ENCODE data around the gene ZDHHC13. TPM values are rescaled to one million over a fixed set of nuclear protein-coding genes. Genes with fewer than 3 reads are reported as not detected.

Gene ZDHHC13
- total RNA-seq, 2 donors from 2014 or later, result 22.1 to 22.7 TPM

- ATAC-seq, result no peak
- DNase-seq (ENCODE audit: low spot score), result no peak
- H3K36me3 Mint-ChIP-seq, result peaks cover 40% of the 10 kb centered on the region
- peak overlapping the region in 1 of 2 donors; percentile 0 for H3K27ac Mint-ChIP-seq
- H3K27me3 Mint-ChIP-seq, result no peaks in the 10 kb centered on the region
- H3K4me3 Mint-ChIP-seq, result no peak overlapping the region
- no peaks in the 10 kb centered on the region for H3K9me3 Mint-ChIP-seq
- peaks cover 10% of the 10 kb centered on the region in 2 donors for H3K4me1 Mint-ChIP-seq (ENCODE audit: low read depth in 2 of 2)
Observed at GRCh38 chr11:19164230-19164855, 47.4 kb downstream of the ZDHHC13 start.

GRCh38 chr11:19164881-19165280 is 47.9 kb downstream of the ZDHHC13 start:
- DNase-seq (ENCODE audit: low spot score), result no peak
- peaks cover 10% of the 10 kb centered on the region in 2 donors for H3K4me1 Mint-ChIP-seq (ENCODE audit: low read depth in 2 of 2)
- H3K4me3 Mint-ChIP-seq, result no peak overlapping the region
- no peak overlapping the region for H3K27ac Mint-ChIP-seq
- no peaks in the 10 kb centered on the region for H3K27me3 Mint-ChIP-seq
- H3K9me3 Mint-ChIP-seq, result no peaks in the 10 kb centered on the region
- ATAC-seq, result no peak
- H3K36me3 Mint-ChIP-seq, result peaks cover 40% of the 10 kb centered on the region

- Mint-ChIP-seq H3K27ac (no peak overlapping the region), H3K4me1 (ENCODE audit: low read depth in 2 of 2) (peaks cover 3 to 5% of the 10 kb centered on the region in 2 donors), H3K36me3 (peaks cover 42% of the 10 kb centered on the region), H3K27me3 (no peaks in the 10 kb centered on the region), H3K4me3 (no peak overlapping the region), H3K9me3 (no peaks in the 10 kb centered on the region)
- no peak for DNase-seq (ENCODE audit: low spot score)
- ATAC-seq, result no peak
Observed at GRCh38 chr11:19168090-19168489, 51.1 kb downstream of the ZDHHC13 start.

DNA sequence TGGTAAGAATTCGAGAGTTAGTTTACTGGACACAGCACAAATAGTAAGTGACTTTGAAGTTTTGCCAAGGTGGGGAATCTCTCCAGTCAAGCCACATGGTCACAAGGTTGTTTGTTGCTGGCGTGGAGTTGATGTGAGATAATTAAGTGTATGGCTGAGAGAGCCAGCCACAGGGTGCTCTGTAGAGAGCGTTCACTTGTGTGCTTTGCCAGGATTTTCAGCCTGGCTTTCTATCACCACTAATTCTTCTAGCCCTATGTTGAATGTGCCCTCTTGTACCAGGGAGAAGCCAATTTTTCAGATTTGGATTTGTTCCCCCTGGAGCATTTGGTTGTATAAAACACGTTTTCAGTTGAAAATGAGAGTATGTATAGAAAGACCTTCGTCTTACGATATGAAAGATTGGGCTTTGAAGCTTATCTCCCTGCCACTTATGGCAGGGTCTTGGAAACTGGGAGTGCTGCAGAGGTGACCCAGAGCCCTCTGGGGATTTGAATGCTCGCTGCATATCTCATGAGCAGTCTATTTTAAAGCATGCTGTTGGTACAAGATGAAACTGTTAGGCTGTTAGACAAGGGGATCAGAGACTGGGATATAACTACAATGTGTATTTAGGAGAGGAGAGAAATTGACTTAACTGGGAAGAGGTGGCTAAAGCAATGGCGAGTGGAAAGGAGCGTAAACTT is 56.2 kb downstream of the ZDHHC13 start:
- H3K27ac Mint-ChIP-seq, result no peak overlapping the region
- peaks cover 31% of the 10 kb centered on the region for H3K36me3 Mint-ChIP-seq
- no peak for ATAC-seq

DNA sequence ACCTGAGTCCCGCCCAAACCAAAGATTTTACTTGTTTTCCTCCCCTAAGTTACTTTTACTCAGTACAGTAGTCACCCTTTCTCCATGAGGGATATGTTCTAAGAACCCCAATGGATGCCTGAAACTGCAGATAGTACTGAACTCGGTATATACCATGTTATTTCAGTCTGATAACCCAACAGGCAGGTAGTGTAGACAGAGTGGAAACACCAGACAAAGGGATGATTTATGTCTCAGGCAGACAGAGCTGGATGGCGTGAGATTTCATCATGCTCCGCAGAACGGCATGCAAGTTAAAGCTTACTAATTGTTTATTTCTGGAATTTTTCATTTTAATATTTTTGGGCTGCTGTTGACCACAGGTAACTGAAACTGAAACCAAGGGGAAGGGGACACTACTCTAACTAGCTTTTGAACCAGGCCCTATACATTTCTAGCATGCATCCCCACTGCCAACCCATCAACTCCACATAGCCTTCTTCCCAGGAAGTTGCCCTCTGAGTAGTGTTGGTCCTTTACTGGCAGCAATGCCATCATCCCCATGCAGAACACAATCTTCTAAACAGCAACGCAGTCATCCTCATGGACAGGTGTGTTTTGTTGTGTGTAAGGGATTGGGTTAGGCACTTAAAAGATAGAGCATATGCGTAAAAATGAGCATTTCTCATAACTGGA is 57.1 kb downstream of the ZDHHC13 start:
- Mint-ChIP-seq H3K4me1 (ENCODE audit: low read depth in 2 of 2) (no peaks in the 10 kb centered on the region), H3K4me3 (no peak overlapping the region), H3K9me3 (no peaks in the 10 kb centered on the region), H3K27me3 (no peaks in the 10 kb centered on the region), H3K27ac (no peak overlapping the region), H3K36me3 (peaks cover 21% of the 10 kb centered on the region)
- no peak for ATAC-seq
- no peak for DNase-seq (ENCODE audit: low spot score)

More for the DNA sequence above, 56.2 kb downstream of the ZDHHC13 start:
- Mint-ChIP-seq H3K9me3 (no peaks in the 10 kb centered on the region), H3K4me1 (ENCODE audit: low read depth in 2 of 2) (no peaks in the 10 kb centered on the region), H3K27me3 (no peaks in the 10 kb centered on the region), H3K4me3 (no peak overlapping the region)
- no peak for DNase-seq (ENCODE audit: low spot score)

GRCh38 chr11:19176629-19177186 is 59.7 kb downstream of the ZDHHC13 start:
- H3K9me3 Mint-ChIP-seq, result no peaks in the 10 kb centered on the region
- H3K27me3 Mint-ChIP-seq, result no peaks in the 10 kb centered on the region
- no peak overlapping the region for H3K27ac Mint-ChIP-seq
- no peak for DNase-seq (ENCODE audit: low spot score)
- H3K4me3 Mint-ChIP-seq, result no peak overlapping the region
- peaks cover 20% of the 10 kb centered on the region for H3K36me3 Mint-ChIP-seq
- no peak for ATAC-seq
- no peaks in the 10 kb centered on the region for H3K4me1 Mint-ChIP-seq (ENCODE audit: low read depth in 2 of 2)

GRCh38 chr11:19181531-19182261 is 64.7 kb downstream of the ZDHHC13 start:
- H3K4me1 Mint-ChIP-seq (ENCODE audit: low read depth in 2 of 2), result no peaks in the 10 kb centered on the region
- H3K27ac Mint-ChIP-seq, result no peak overlapping the region
- ATAC-seq (no peak), DNase-seq (ENCODE audit: low spot score) (no peak)
- no peaks in the 10 kb centered on the region for H3K9me3 Mint-ChIP-seq
- H3K4me3 Mint-ChIP-seq, result no peak overlapping the region
- H3K27me3 Mint-ChIP-seq, result no peaks in the 10 kb centered on the region
- no peaks in the 10 kb centered on the region for H3K36me3 Mint-ChIP-seq

DNA sequence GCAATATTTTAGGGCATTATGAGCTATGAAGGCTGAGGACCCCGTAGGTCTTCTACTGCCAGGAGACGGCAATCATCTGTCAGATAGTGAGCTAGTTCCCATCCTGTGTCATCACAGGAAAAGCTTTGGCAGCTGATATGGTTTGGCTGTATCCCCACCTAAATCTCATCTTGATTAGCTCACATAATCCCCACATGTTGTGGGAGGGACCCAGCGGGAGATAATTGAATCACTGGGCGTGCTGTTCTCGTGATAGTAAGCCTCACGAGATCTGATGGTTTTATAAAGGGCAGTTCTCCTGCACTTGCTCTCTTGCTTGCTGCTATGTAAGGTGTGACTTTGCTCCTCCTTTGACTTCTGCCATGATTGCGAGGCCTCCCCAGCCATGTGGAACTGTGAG is 66.7 kb downstream of the ZDHHC13 start:
- H3K9me3 Mint-ChIP-seq, result no peaks in the 10 kb centered on the region

DNA sequence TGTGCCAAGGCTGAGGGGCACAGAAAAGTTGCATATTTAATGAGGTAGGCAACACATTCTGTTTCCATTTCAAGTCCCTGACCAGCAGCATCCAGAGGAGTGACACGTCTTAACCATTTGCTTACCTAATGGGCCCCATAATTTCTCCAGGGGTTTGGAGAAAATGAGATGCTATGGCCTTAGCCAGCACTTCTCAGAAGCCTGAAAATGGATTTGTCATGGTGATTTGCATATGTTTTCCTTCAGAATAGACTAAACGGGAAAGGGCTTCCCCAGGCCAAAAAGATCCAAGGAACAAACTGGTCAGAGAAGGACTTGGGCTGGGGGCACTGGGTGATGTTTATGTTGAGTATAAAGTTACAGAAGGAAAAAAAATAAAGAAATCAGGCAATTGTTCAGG is 68.1 kb downstream of the ZDHHC13 start:
- Mint-ChIP-seq H3K4me3 (no peak overlapping the region), H3K9me3 (no peaks in the 10 kb centered on the region), H3K36me3 (no peaks in the 10 kb centered on the region), H3K27me3 (no peaks in the 10 kb centered on the region), H3K27ac (no peak overlapping the region), H3K4me1 (ENCODE audit: low read depth in 2 of 2) (no peaks in the 10 kb centered on the region)
- DNase-seq (ENCODE audit: low spot score) (no peak), ATAC-seq (no peak)

More for the DNA sequence above, 66.7 kb downstream of the ZDHHC13 start:
- no peaks in the 10 kb centered on the region for H3K36me3 Mint-ChIP-seq
- ATAC-seq (no peak), DNase-seq (ENCODE audit: low spot score) (no peak)
- no peaks in the 10 kb centered on the region for H3K27me3 Mint-ChIP-seq
- H3K4me3 Mint-ChIP-seq, result no peak overlapping the region
- H3K4me1 Mint-ChIP-seq (ENCODE audit: low read depth in 2 of 2), result no peaks in the 10 kb centered on the region
- H3K27ac Mint-ChIP-seq, result no peak overlapping the region

DNA sequence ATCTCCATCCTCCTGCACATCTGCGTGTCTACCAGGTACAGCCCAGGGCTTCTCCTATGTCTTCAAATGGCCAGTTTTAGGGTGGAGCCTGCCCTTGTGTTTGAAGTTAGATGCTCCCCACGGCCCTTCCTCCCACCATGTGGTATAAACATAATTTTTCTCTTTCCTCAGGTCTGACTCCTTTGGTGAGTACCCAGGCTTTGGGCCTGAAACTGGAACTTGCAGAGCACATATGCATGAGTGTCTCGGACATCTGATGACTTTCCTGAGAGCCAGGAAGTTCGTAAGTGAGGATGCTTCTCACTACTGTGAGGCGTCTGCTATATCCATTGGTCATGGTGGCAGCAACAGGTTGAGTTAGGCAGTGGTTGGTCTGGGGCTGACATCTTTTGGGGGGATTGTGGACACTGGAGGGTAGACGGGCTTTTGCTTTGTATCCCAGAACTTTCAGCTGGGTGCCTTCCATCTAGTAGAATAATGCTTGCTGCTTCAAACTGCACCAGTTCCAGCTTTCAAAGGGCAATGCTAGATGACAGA is 68.6 kb downstream of the ZDHHC13 start:
- Mint-ChIP-seq H3K4me3 (no peak overlapping the region), H3K27me3 (no peaks in the 10 kb centered on the region), H3K4me1 (ENCODE audit: low read depth in 2 of 2) (no peaks in the 10 kb centered on the region), H3K27ac (no peak overlapping the region), H3K9me3 (no peaks in the 10 kb centered on the region), H3K36me3 (no peaks in the 10 kb centered on the region)
- DNase-seq (ENCODE audit: low spot score) (no peak), ATAC-seq (no peak)

- Mint-ChIP-seq H3K27ac (no peak overlapping the region), H3K4me1 (ENCODE audit: low read depth in 2 of 2) (no peaks in the 10 kb centered on the region), H3K9me3 (no peaks in the 10 kb centered on the region), H3K27me3 (no peaks in the 10 kb centered on the region), H3K36me3 (no peaks in the 10 kb centered on the region), H3K4me3 (no peak overlapping the region)
- ATAC-seq (no peak), DNase-seq (ENCODE audit: low spot score) (no peak)
Observed at GRCh38 chr11:19187114-19187832, 70.3 kb downstream of the ZDHHC13 start.

- DNase-seq (ENCODE audit: low spot score) (no peak), ATAC-seq (no peak)
- Mint-ChIP-seq H3K27me3 (no peaks in the 10 kb centered on the region), H3K27ac (no peak overlapping the region), H3K36me3 (no peaks in the 10 kb centered on the region), H3K4me1 (ENCODE audit: low read depth in 2 of 2) (no peaks in the 10 kb centered on the region), H3K9me3 (no peaks in the 10 kb centered on the region), H3K4me3 (no peak overlapping the region)
Observed at GRCh38 chr11:19187833-19188258, 70.9 kb downstream of the ZDHHC13 start.
